Aorta (tissue), 5 donors: ENCODE data around the gene AFAP1L2. TPM values are rescaled to one million over a fixed set of nuclear protein-coding genes. Genes with fewer than 3 reads are reported as not detected.
A peak's percentile ranks its signal among the peaks of the same experiment; 100 is the strongest.
"Not testable (repeated sequence)": the region's sequence is repeated elsewhere in the genome, so short reads cannot be mapped to it uniquely, and the experiment has no call there.

Source experiments
- ATAC-seq: fragments of 200-7000 bp; cut with Tn5 transposase; one replicate; pipeline ENCODE4 v1.9.1; 2022; ENCODE audit warnings: moderate library complexity; ENCODE audit not compliant: low FRiP score
- DNase-seq, 2 donors: peaks; one replicate each; pipeline ENCODE4 v3.0.0-alpha.2; 2020
- H3K27ac ChIP-seq, 2 donors: one replicate each; pipeline ENCODE4 v1.5.1; 2013; ENCODE audit warnings: low read length in 2 of 2, mild to moderate bottlenecking in 2 of 2, moderate library complexity in 2 of 2, control low read depth in 1 of 2, inconsistent platforms in 1 of 2, low read depth in 1 of 2
- H3K27me3 ChIP-seq, 2 donors: one replicate each; pipeline ENCODE4 v1.6.1; 2013; ENCODE audit warnings: control low read depth in 1 of 2, low read length in 1 of 2, mild to moderate bottlenecking in 1 of 2, moderate library complexity in 1 of 2; ENCODE audit not compliant: insufficient read depth in 2 of 2, control insufficient read depth in 1 of 2
- H3K36me3 ChIP-seq, 2 donors: one replicate each; pipeline ENCODE4 v1.6.1; 2013; ENCODE audit warnings: control low read depth in 1 of 2, low read length in 1 of 2, mild to moderate bottlenecking in 1 of 2; ENCODE audit not compliant: insufficient read depth in 2 of 2, control insufficient read depth in 1 of 2
- H3K4me1 ChIP-seq, 2 donors: one replicate each; pipeline ENCODE4 v1.6.1; 2013; ENCODE audit warnings: low read length in 2 of 2, control low read depth in 1 of 2, mild to moderate bottlenecking in 1 of 2, moderate library complexity in 1 of 2; ENCODE audit not compliant: insufficient read depth in 2 of 2, control insufficient read depth in 1 of 2
- H3K4me3 ChIP-seq, 2 donors: one replicate each; pipeline ENCODE4 v1.5.1; 2013; ENCODE audit warnings: low read length in 2 of 2, control low read depth in 1 of 2, mild to moderate bottlenecking in 1 of 2
- H3K9me3 ChIP-seq: one replicate; pipeline ENCODE4 v1.6.1; 2013; ENCODE audit warnings: mild to moderate bottlenecking, low read length; ENCODE audit not compliant: control insufficient read depth
- WGBS, 2 donors: extraction: QIAGEN DNeasy Blood & Tissue Kit; methylation state at CpG; one replicate each; pipeline ENCODE4 v1.1.7; 2013; 5-methylcytosine and 5-hydroxymethylcytosine counted together
- intact Hi-C, 2 donors: fragments of 100-400 bp; cut with DNase I; formaldehyde crosslinking; loops; one replicate each; pipeline versions ENCODE4 v1.14.2 to v1.15.0; 2022
- polyA plus RNA-seq, 2 donors: library from polyadenylated mRNA; stranded (reverse); fragments of 200-250 nt; gene quantifications; one replicate each; pipeline ENCODE4 v1.2.3, GENCODE V29; 2013
- total RNA-seq, 2 donors: library from RNA; stranded (reverse); fragmentation: NEBNext Ultra II Directional; extraction: Animal tissue kit (Norgen Biotek cat#: 25700); gene quantifications; one replicate each; pipeline ENCODE4 v1.2.1, GENCODE V29; 2021
- donor health status: healthy with polysubstance abuse.
- donor health status: Bipolar disorder and iron deficiency.
- donor health status: DM: no; HTN: no; CAD: no.
- donor health status: DM: no; HTN: no; CAD: no.
- donor health status: DM: yes; HTN: yes; CAD: no.

The AFAP1L2 gene
- total and polyA plus RNA-seq, 4 donors = 3.1 to 19.3 (median 10.2) TPM

- H3K9me3 ChIP-seq = no peaks in the 10 kb centered on the region
- no peaks in the 10 kb centered on the region for H3K4me1 ChIP-seq
- H3K4me3 ChIP-seq = no peak overlapping the region
- ATAC-seq (no peak), DNase-seq (no peak)
- no peaks in the 10 kb centered on the region for H3K27me3 ChIP-seq
- 84 to 95% methylated on average over 2 of the region's 2 CpGs for WGBS, 2 donors
- H3K27ac ChIP-seq = no peak overlapping the region
- intact Hi-C loops = no loop called here
- H3K36me3 ChIP-seq = peaks cover 0 to 2% of the 10 kb centered on the region in 2 donors
Measured at GRCh38 chr10:114342976-114343375, 61.3 kb downstream of the AFAP1L2 start.

GRCh38 chr10:114340816-114341215 is 63.5 kb downstream of the AFAP1L2 start:
- H3K27ac ChIP-seq = no peak overlapping the region
- WGBS, 2 donors = 89 to 90% methylated on average over 8 of the region's 8 CpGs
- DNase-seq = no peak

GRCh38 chr10:114337510-114338462 is 66.5 kb downstream of the AFAP1L2 start:
- Histone ChIP-seq H3K27me3 (no peaks in the 10 kb centered on the region), H3K9me3 (no peaks in the 10 kb centered on the region), H3K36me3 (peaks cover 0 to 2% of the 10 kb centered on the region in 2 donors), H3K4me3 (no peak overlapping the region), H3K27ac (no peak overlapping the region), H3K4me1 (no peaks in the 10 kb centered on the region)
- intact Hi-C loops = no loop called here
- WGBS, 2 donors = 95 to 96% methylated on average over 19 of the region's 19 CpGs
- DNase-seq (no peak), ATAC-seq (no peak)

More at GRCh38 chr10:114340816-114341215, 63.5 kb downstream of the AFAP1L2 start:
- no peak for ATAC-seq
- no peaks in the 10 kb centered on the region for H3K4me1 ChIP-seq
- peaks cover 0 to 2% of the 10 kb centered on the region in 2 donors for H3K36me3 ChIP-seq
- H3K4me3 ChIP-seq = no peak overlapping the region
- no peaks in the 10 kb centered on the region for H3K27me3 ChIP-seq
- intact Hi-C loops = no loop called here
- no peaks in the 10 kb centered on the region for H3K9me3 ChIP-seq

- H3K4me3 ChIP-seq = no peak overlapping the region
- H3K27ac ChIP-seq = no peak overlapping the region
- no peak for DNase-seq
- no peak for ATAC-seq
- no peaks in the 10 kb centered on the region for H3K9me3 ChIP-seq
- intact Hi-C loops = no loop called here
- 95% methylated on average over 10 of the region's 10 CpGs for WGBS, 2 donors
- peaks cover 0 to 2% of the 10 kb centered on the region in 2 donors for H3K36me3 ChIP-seq
- H3K4me1 ChIP-seq = no peaks in the 10 kb centered on the region
- H3K27me3 ChIP-seq = no peaks in the 10 kb centered on the region
Measured at GRCh38 chr10:114336823-114337509, 67.3 kb downstream of the AFAP1L2 start.

GRCh38 chr10:114335614-114336013 is 68.7 kb downstream of the AFAP1L2 start:
- Histone ChIP-seq H3K4me1 (no peaks in the 10 kb centered on the region), H3K9me3 (no peaks in the 10 kb centered on the region), H3K4me3 (no peak overlapping the region), H3K27me3 (no peaks in the 10 kb centered on the region), H3K27ac (no peak overlapping the region), H3K36me3 (peaks cover 0 to 2% of the 10 kb centered on the region in 2 donors)
- 78 to 86% methylated on average over 3 of the region's 3 CpGs for WGBS, 2 donors
- ATAC-seq (no peak), DNase-seq (no peak)
- intact Hi-C loops = no loop called here

GRCh38 chr10:114334301-114334700 is 70.0 kb downstream of the AFAP1L2 start:
- peak overlapping the region in 1 of 2 donors; percentile 23 for H3K27ac ChIP-seq
- ATAC-seq (no peak), DNase-seq (no peak)
- H3K36me3 ChIP-seq = no peaks in the 10 kb centered on the region
- intact Hi-C loops = no loop called here
- H3K27me3 ChIP-seq = no peaks in the 10 kb centered on the region
- 53 to 57% methylated on average over 6 of the region's 6 CpGs for WGBS, 2 donors
- no peaks in the 10 kb centered on the region for H3K9me3 ChIP-seq
- peaks cover 0 to 3% of the 10 kb centered on the region in 2 donors for H3K4me1 ChIP-seq
- H3K4me3 ChIP-seq = no peak overlapping the region

GRCh38 chr10:114333441-114333840 is 70.9 kb downstream of the AFAP1L2 start:
- H3K36me3 ChIP-seq = not testable (repeated sequence)

GRCh38 chr10:114332301-114333192 is 71.8 kb downstream of the AFAP1L2 start:
- intact Hi-C loops = no loop called here
- Histone ChIP-seq H3K4me3 (no peak overlapping the region), H3K36me3 (no peaks in the 10 kb centered on the region), H3K4me1 (peaks cover 0 to 5% of the 10 kb centered on the region in 2 donors), H3K27ac (peak overlapping the region; percentile 64 to 65), H3K9me3 (no peaks in the 10 kb centered on the region), H3K27me3 (no peaks in the 10 kb centered on the region)
- ATAC-seq = peak; percentile 45
- 13 to 19% methylated on average over 14 of the region's 14 CpGs for WGBS, 2 donors
- no peak for DNase-seq

More at GRCh38 chr10:114333441-114333840, 70.9 kb downstream of the AFAP1L2 start:
- H3K9me3 ChIP-seq, H3K4me1 ChIP-seq, H3K4me3 ChIP-seq, intact Hi-C loops, DNase-seq, H3K27me3 ChIP-seq, ATAC-seq: not testable (repeated sequence)
- peak overlapping the region; percentile 64 to 65 for H3K27ac ChIP-seq
- WGBS, 2 donors = 40 to 45% methylated on average over 5 of the region's 5 CpGs
